HCT116 (cell line): Measurements from ENCODE around the gene ACAT2. TPM values are rescaled to one million over a fixed set of nuclear protein-coding genes. Genes with fewer than 3 reads are reported as not detected.
A peak's percentile ranks its signal among the peaks of the same experiment; 100 is the strongest.

ENCODE experiments used
- ATAC-seq: fragments of 200-7000 bp; cut with Tn5 transposase; 2 replicates; pipeline ENCODE4 v1.9.1; 2020; ENCODE audit warnings: mild to moderate bottlenecking, moderate library complexity
- BruUV-seq: library from RNA; stranded (reverse); fragments of 400-500 nt; replicated peaks from 2 replicates; lab custom pipeline; 2021; lab: Mats Ljungman, UMichigan
- CTCF ChIA-PET: fragments of 300-600 bp; sonication (Branson Sonifier 250); formaldehyde crosslinking; loops from one replicate; lab custom pipeline; 2021; ENCODE audit warnings: antibody characterized with exemption; lab: Charles Lee
- POLR2A ChIA-PET: fragments of 300-600, 350-600 bp; sonication (Branson Sonifier 250); formaldehyde crosslinking; loops from one replicate; lab custom pipeline; 2021; ENCODE audit warnings: antibody characterized with exemption; lab: Charles Lee
- RAD21 ChIA-PET, 2 experiments: fragments of 300-600 bp; sonication (Branson Sonifier 250); formaldehyde crosslinking; loops; one replicate each; lab custom pipeline; 2023; ENCODE audit warnings: low total read pairs in 2 of 2; ENCODE audit not compliant: uncharacterized antibody in 2 of 2, unreplicated experiment in 2 of 2, low non-redundant PET in 1 of 2; lab: Charles Lee
- DNase-seq: peaks from one replicate; pipeline ENCODE4 v3.0.0-alpha.2; 2010; ENCODE audit warnings: low read depth, low spot score
- H2AFZ ChIP-seq: fragments of 200-600 bp; shearing (Covaris generic), sonication (generic); 2 replicates; pipeline ENCODE4 v1.6.1; 2017; ENCODE audit warnings: low read depth, mixed run types, mixed read lengths, antibody characterized with exemption, low read length; ENCODE audit not compliant: poor library complexity, severe bottlenecking
- H3K27ac ChIP-seq: 2 replicates; pipeline ENCODE4 v1.5.1; 2012; ENCODE audit warnings: low read depth, low read length
- H3K27me3 ChIP-seq: fragments of 200-600 bp; sonication (generic); 2 replicates; pipeline ENCODE4 v1.6.1; 2016; ENCODE audit warnings: mixed run types, low read length, mixed read lengths; ENCODE audit not compliant: insufficient read depth
- H3K36me3 ChIP-seq, 2 experiments: fragments of 200-500 bp in 1 of 2; fragments of 200-600 bp in 1 of 2; sonication (Bioruptor generic) in 1 of 2; sonication (generic) in 1 of 2; 2 replicates each; pipeline versions ENCODE4 v1.5.1 to v1.6.1; 2014 to 2016; ENCODE audit warnings: low read length in 2 of 2, inconsistent platforms in 1 of 2, mixed read lengths in 1 of 2, mixed run types in 1 of 2; ENCODE audit not compliant: insufficient read depth in 2 of 2, control insufficient read depth in 1 of 2
- H3K4me1 ChIP-seq, 2 experiments: fragments of 200-600 bp in 1 of 2; sonication (generic) in 1 of 2; 2 replicates each; pipeline versions ENCODE4 v1.5.1 to v1.6.1; 2012 to 2017; ENCODE audit warnings: low read length in 2 of 2, inconsistent platforms in 1 of 2, mild to moderate bottlenecking in 1 of 2, mixed read lengths in 1 of 2, mixed run types in 1 of 2, moderate library complexity in 1 of 2; ENCODE audit not compliant: insufficient read depth in 2 of 2, control insufficient read depth in 1 of 2
- H3K4me2 ChIP-seq: fragments of 200-600 bp; sonication (generic); 2 replicates; pipeline ENCODE4 v1.6.1; 2017; ENCODE audit warnings: mixed run types, low read length, mixed read lengths
- H3K4me3 ChIP-seq, 2 experiments: fragments of 200-600 bp in 1 of 2; sonication (generic) in 1 of 2; replicated peaks in 1 of 2; 2 replicates each; pipeline ENCODE4 v1.5.1; 2011 to 2016; ENCODE audit warnings: low read length in 2 of 2, control low read depth in 1 of 2, low read depth in 1 of 2, mild to moderate bottlenecking in 1 of 2, mixed read lengths in 1 of 2, mixed run types in 1 of 2
- H3K79me2 ChIP-seq: fragments of 200-600 bp; sonication (generic); 2 replicates; pipeline ENCODE4 v1.6.1; 2017; ENCODE audit warnings: mild to moderate bottlenecking, mixed run types, low read length, moderate library complexity, mixed read lengths; ENCODE audit not compliant: insufficient read depth
- H3K9ac ChIP-seq: fragments of 200-600 bp; sonication (generic); 2 replicates; pipeline ENCODE4 v1.6.1; 2016; ENCODE audit warnings: low read length, mixed read lengths
- H3K9me2 ChIP-seq: fragments of 200-600 bp; sonication (generic), shearing (Covaris generic); 2 replicates; pipeline ENCODE4 v1.6.1; 2017; ENCODE audit warnings: mixed run types, mild to moderate bottlenecking, moderate library complexity; ENCODE audit not compliant: insufficient read depth
- H3K9me3 ChIP-seq, 2 experiments: fragments of 200-500 bp in 1 of 2; fragments of 200-600 bp in 1 of 2; sonication (Bioruptor generic) in 1 of 2; sonication (generic) in 1 of 2; 2 replicates each; pipeline ENCODE4 v1.6.1; 2014 to 2017; ENCODE audit warnings: low read length in 2 of 2, mixed read lengths in 2 of 2, inconsistent platforms in 1 of 2, low read depth in 1 of 2, mild to moderate bottlenecking in 1 of 2, mixed run types in 1 of 2, moderate library complexity in 1 of 2; ENCODE audit not compliant: control insufficient read depth in 1 of 2, insufficient read depth in 1 of 2
- H4K20me1 ChIP-seq: fragments of 200-600 bp; sonication (generic), shearing (Covaris generic); 2 replicates; pipeline ENCODE4 v1.6.1; 2017; ENCODE audit warnings: mixed run types, mild to moderate bottlenecking, moderate library complexity; ENCODE audit not compliant: insufficient read depth
- ATF3 ChIP-seq: IDR thresholded peaks from 2 replicates; pipeline ENCODE4 v1.6.1; 2012
- ELF1 ChIP-seq: IDR thresholded peaks from 2 replicates; pipeline ENCODE4 v1.6.1; 2012; ENCODE audit warnings: low read depth, borderline replicate concordance
- EZH2phosphoT487 ChIP-seq: fragments of 200-600 bp; IDR thresholded peaks from 2 replicates; pipeline ENCODE4 v1.6.1; 2018; ENCODE audit warnings: antibody characterized with exemption, borderline replicate concordance
- FOSL1 ChIP-seq: IDR thresholded peaks from 2 replicates; pipeline ENCODE4 v1.6.1; 2012; ENCODE audit warnings: low read depth
- POLR2A ChIP-seq: IDR thresholded peaks from 2 replicates; pipeline ENCODE4 v1.7.0; 2011; ENCODE audit warnings: borderline replicate concordance; ENCODE audit not compliant: insufficient read depth, insufficient read length; ENCODE audit errors: extremely low read depth
- POLR2AphosphoS5 ChIP-seq: IDR thresholded peaks from 2 replicates; pipeline ENCODE4 v1.6.1; 2011; ENCODE audit warnings: mild to moderate bottlenecking, low read depth, low read length, moderate library complexity
- RAD21 ChIP-seq: IDR thresholded peaks from 2 replicates; pipeline ENCODE4 v1.6.1; 2012; ENCODE audit warnings: low read depth, mild to moderate bottlenecking
- SIN3A ChIP-seq: IDR thresholded peaks from 2 replicates; pipeline ENCODE4 v1.6.1; 2012; ENCODE audit warnings: low read depth
- SP1 ChIP-seq: IDR thresholded peaks from 2 replicates; pipeline ENCODE4 v1.6.1; 2012; ENCODE audit warnings: low read depth
- TCF7L2 ChIP-seq: IDR thresholded peaks from 2 replicates; pipeline ENCODE4 v1.7.0; 2011; ENCODE audit warnings: borderline replicate concordance, inconsistent platforms; ENCODE audit not compliant: insufficient read depth, insufficient read length; ENCODE audit errors: extremely low read depth
- YY1 ChIP-seq: IDR thresholded peaks from 2 replicates; pipeline ENCODE4 v1.6.1; 2011; ENCODE audit warnings: low read length, low read depth, moderate library complexity, mild to moderate bottlenecking; ENCODE audit not compliant: insufficient replicate concordance; ENCODE audit errors: extremely low read depth
- intact Hi-C: fragments of 100-400 bp; cut with micrococcal nuclease; formaldehyde crosslinking; loops from 2 replicates; pipeline ENCODE4 v1.10.0; 2022
- total RNA-seq: library from RNA; stranded (reverse); gene quantifications from one replicate; pipeline ENCODE4 v1.2.1, GENCODE V29; 2021; ENCODE audit not compliant: unreplicated experiment
- TF ChIP-seq, protein P1 (sequence below): IDR thresholded peaks from 2 replicates; pipeline ENCODE4 v1.6.1; 2012
- TF ChIP-seq, protein P2 (sequence below): IDR thresholded peaks from 2 replicates; pipeline ENCODE4 v1.6.1; 2011; ENCODE audit warnings: mild to moderate bottlenecking, low read length, moderate library complexity; ENCODE audit not compliant: insufficient replicate concordance; ENCODE audit errors: extremely low read depth
- TF ChIP-seq, protein P3 (sequence below), 3 experiments: fragments of 200-600 bp in 1 of 3; sonication (generic) in 1 of 3; IDR thresholded peaks in 2 of 3; conservative IDR thresholded peaks in 1 of 3; 2 replicates each; pipeline ENCODE4 v1.5.1; 2012 to 2017; ENCODE audit warnings: low read depth in 2 of 3, low read length in 2 of 3, antibody characterized with exemption in 1 of 3, borderline replicate concordance in 1 of 3, control low read depth in 1 of 3, mild to moderate bottlenecking in 1 of 3, mixed read lengths in 1 of 3, mixed run types in 1 of 3, moderate library complexity in 1 of 3; ENCODE audit not compliant: insufficient read depth in 1 of 3

Gene ACAT2
- total RNA-seq, 1 experiment from 2014 or later: 41.6 TPM

DNA sequence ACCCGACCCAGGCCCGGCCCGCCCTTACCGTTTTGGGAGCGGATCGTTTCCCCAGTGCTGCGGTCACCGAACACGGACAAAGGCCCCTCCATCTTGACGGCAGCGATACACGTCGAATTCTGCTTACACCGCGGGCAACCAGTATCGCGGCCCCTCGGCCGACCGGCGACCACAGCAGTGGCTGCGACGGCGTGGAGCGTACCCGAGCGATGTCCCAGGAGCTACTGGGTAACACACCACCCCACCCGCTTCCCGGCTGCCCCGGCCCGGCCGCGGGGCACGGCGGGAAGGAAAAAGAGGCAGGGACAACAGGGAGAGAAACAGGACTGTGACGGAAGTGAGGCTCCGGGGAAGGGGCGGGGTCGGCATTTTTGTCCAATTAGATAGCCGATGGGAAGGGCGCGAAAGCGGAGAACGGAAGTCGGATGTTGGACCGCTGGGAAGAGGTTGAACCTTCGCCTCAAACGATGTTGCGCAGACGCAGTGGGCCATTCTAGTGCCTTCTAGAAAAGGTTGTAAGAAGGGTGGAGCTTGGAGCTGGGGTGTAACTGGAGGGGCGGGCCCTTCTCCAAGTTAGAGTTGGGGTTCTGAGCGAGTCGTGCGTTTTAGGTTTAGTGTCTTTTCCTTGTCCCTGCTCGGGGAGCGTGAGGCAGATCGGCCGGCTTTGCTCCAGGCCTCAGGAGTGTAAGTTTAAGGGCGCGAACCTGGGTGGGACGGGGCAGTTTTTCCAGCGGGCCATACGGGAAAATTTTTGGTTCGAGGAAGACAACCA, 27.7 kb downstream of the ACAT2 start, which contains the start of gene TCP1 (continued):
- TF ChIP-seq ATF3 (no peak), FOSL1 (no peak), RAD21 (no peak), POLR2AphosphoS5 (peak; percentile 97), EZH2phosphoT487 (no peak)
- TF ChIP-seq, all 23 proteins: peak for 9

DNA sequence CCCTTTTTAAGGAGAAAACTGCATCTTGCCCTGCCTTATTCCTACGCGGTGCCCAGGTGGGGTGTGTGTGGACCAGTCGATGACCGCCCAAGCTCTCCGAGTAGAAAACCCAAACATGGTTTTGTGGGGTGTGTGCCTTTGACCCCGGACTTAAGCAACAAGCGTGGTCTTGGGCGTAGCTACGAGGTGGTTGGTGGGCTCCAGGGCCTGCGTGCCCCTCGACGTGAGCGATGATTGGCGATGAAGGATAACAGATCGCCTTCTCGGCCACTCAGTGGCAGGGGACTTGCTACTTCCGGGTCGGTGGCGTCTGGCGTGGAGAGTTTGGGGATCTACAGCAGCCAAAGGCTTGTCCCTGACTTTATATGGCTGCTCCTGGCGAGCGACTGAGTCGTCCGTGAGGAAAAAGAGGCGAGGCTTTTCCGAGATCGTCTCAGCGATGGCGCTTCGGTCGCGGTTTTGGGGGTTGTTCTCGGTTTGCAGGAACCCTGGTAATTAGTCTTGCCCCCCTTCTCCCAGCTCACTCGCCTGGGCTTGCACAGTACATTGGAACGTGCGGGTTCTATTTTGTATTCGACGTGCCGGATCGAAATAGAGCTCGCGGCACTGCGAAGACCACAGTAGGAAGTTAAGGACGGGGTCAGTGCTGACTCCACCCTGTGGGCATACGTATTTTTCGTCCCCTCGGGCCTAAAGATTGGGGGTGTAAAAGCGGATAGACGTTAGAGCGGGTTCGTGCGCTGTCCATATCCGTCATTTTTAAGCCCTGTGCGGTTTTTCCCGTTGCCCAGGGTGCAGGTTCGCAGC, 28.5 kb downstream of the ACAT2 start, which contains the start of gene MRPL18:
Gene MRPL18, plus strand, starts transcription at position 319 of the 807 bp plus-strand sequence. Its CDS starts 121 bp downstream, at position 440.
- H3K4me3 ChIP-seq: peak within 1 kb of the TSS; percentile 92 to 97
- peak within 1 kb of the TSS; percentile 89 for H3K4me2 ChIP-seq
- ChIA-PET POLR2A (interaction anchor here (0.7 to 2.0 kb wide), 15 partner anchors 9 to 196 kb away, joined by 3 to 20 read pairs (median 4); partner anchors contain the start of genes ACAT2 and WTAP), CTCF (interaction anchor here (1.2 to 1.6 kb wide), 2 partner anchors 73 to 136 kb away, joined by 3 to 4 read pairs; no protein-coding TSS in a partner anchor), RAD21 (interaction anchor here in 1 of 2 experiments (0.5 kb wide), 1 partner anchor 1483 kb away, joined by 8 read pairs; the partner anchor contains the start of gene AGPAT4)
- intact Hi-C loops: no loop called here
- peak; percentile 87 for ATAC-seq
- H3K9me3 ChIP-seq: no peaks in the 10 kb centered on the region
- H3K4me1 ChIP-seq: peaks cover 11 to 20% of the 10 kb centered on the region in 2 experiments; a peak in 3 of 4 replicates
- no peaks in the 10 kb centered on the region for H3K27me3 ChIP-seq
- peaks cover 31 to 50% of the 10 kb centered on the region in 2 experiments for H3K36me3 ChIP-seq
- TF ChIP-seq ELF1: peak; percentile 89
- no peak for TF ChIP-seq TCF7L2
- peak; percentile 81 for TF ChIP-seq YY1
- peak; percentile 31 for TF ChIP-seq POLR2A
- TF ChIP-seq SIN3A: peak; percentile 75
- peak; percentile 98 for TF ChIP-seq SP1
- peak; percentile 79 for TF ChIP-seq POLR2AphosphoS5
- TF ChIP-seq RAD21: no peak
- TF ChIP-seq, protein P1, sequence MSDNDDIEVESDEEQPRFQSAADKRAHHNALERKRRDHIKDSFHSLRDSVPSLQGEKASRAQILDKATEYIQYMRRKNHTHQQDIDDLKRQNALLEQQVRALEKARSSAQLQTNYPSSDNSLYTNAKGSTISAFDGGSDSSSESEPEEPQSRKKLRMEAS: peak; percentile 71
- TF ChIP-seq, protein P2, sequence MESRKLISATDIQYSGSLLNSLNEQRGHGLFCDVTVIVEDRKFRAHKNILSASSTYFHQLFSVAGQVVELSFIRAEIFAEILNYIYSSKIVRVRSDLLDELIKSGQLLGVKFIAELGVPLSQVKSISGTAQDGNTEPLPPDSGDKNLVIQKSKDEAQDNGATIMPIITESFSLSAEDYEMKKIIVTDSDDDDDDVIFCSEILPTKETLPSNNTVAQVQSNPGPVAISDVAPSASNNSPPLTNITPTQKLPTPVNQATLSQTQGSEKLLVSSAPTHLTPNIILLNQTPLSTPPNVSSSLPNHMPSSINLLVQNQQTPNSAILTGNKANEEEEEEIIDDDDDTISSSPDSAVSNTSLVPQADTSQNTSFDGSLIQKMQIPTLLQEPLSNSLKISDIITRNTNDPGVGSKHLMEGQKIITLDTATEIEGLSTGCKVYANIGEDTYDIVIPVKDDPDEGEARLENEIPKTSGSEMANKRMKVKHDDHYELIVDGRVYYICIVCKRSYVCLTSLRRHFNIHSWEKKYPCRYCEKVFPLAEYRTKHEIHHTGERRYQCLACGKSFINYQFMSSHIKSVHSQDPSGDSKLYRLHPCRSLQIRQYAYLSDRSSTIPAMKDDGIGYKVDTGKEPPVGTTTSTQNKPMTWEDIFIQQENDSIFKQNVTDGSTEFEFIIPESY: peak; percentile 26
- TF ChIP-seq, protein P3, sequence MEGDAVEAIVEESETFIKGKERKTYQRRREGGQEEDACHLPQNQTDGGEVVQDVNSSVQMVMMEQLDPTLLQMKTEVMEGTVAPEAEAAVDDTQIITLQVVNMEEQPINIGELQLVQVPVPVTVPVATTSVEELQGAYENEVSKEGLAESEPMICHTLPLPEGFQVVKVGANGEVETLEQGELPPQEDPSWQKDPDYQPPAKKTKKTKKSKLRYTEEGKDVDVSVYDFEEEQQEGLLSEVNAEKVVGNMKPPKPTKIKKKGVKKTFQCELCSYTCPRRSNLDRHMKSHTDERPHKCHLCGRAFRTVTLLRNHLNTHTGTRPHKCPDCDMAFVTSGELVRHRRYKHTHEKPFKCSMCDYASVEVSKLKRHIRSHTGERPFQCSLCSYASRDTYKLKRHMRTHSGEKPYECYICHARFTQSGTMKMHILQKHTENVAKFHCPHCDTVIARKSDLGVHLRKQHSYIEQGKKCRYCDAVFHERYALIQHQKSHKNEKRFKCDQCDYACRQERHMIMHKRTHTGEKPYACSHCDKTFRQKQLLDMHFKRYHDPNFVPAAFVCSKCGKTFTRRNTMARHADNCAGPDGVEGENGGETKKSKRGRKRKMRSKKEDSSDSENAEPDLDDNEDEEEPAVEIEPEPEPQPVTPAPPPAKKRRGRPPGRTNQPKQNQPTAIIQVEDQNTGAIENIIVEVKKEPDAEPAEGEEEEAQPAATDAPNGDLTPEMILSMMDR (IDR thresholded peaks at IDR 0.05 in 2 of 3, conservative IDR thresholded peaks at IDR 0.05 in 1 of 3; ENCODE audit: borderline replicate concordance in 1 of 3, insufficient read depth in 1 of 3, low read depth in 2 of 3, low read length in 2 of 3): no peak
- peaks cover 27% of the 10 kb centered on the region; the same call in 1 of the 2 replicates for H4K20me1 ChIP-seq
- TSS peak; percentile 62 for BruUV-seq
- H3K9ac ChIP-seq: peak within 1 kb of the TSS; percentile 92
- peak; percentile 97 for DNase-seq
- H3K9me2 ChIP-seq: no peaks in the 10 kb centered on the region
- no peak within 1 kb of the TSS for H2AFZ ChIP-seq
- H3K27ac ChIP-seq: peak within 1 kb of the TSS; percentile 88
- peaks cover 90% of the 10 kb centered on the region for H3K79me2 ChIP-seq
